ENCODE data around the gene C19orf73.

The C19orf73 gene

GRCh38 chr19:49114630-49115363 is 4.1 kb downstream of the C19orf73 start:
- DNase-seq (ENCODE audit: insufficient read length): no peak
- TF ChIP-seq TAF1 (IDR thresholded peaks at IDR 0.05; ENCODE audit: borderline replicate concordance, low read depth, low read length): no peak
- no peak for TF ChIP-seq POLR2A (IDR thresholded peaks at IDR 0.05; ENCODE audit: low read depth, low read length)
- TF ChIP-seq POLR2AphosphoS5 (IDR thresholded peaks at IDR 0.05; ENCODE audit: low read depth, low read length): no peak
- no peak for FAIRE-seq

- DNase-seq (ENCODE audit: insufficient read length) (peak; percentile 93), FAIRE-seq (peak; percentile 78)
- no peak for TF ChIP-seq POLR2A (IDR thresholded peaks at IDR 0.05; ENCODE audit: low read depth, low read length)
- TF ChIP-seq TAF1 (IDR thresholded peaks at IDR 0.05; ENCODE audit: borderline replicate concordance, low read depth, low read length): no peak
- no peak for TF ChIP-seq POLR2AphosphoS5 (IDR thresholded peaks at IDR 0.05; ENCODE audit: low read depth, low read length)
Observed at GRCh38 chr19:49113762-49114629, 4.9 kb downstream of the C19orf73 start, which contains the start of gene LIN7B. TSS of gene LIN7B (plus strand) at chr19:49114370. CDS start at chr19:49114405, 35 bp downstream.

- FAIRE-seq (no peak), DNase-seq (ENCODE audit: insufficient read length) (no peak)
- TF ChIP-seq POLR2AphosphoS5 (IDR thresholded peaks at IDR 0.05; ENCODE audit: low read depth, low read length) (no peak), POLR2A (IDR thresholded peaks at IDR 0.05; ENCODE audit: low read depth, low read length) (0 out of 2 replicates have a peak, but pooled peaks have one; percentile 24)
Observed at GRCh38 chr19:49111218-49111998, 7.5 kb downstream of the C19orf73 start.

GRCh38 chr19:49110567-49110966 is 8.4 kb downstream of the C19orf73 start:
- no peak for FAIRE-seq
- no peak for TF ChIP-seq POLR2A (IDR thresholded peaks at IDR 0.05; ENCODE audit: low read depth, low read length)
- no peak for TF ChIP-seq POLR2AphosphoS5 (IDR thresholded peaks at IDR 0.05; ENCODE audit: low read depth, low read length)
- TF ChIP-seq TAF1 (IDR thresholded peaks at IDR 0.05; ENCODE audit: borderline replicate concordance, low read depth, low read length): no peak
- DNase-seq (ENCODE audit: insufficient read length): no peak

- FAIRE-seq: no peak
- TF ChIP-seq POLR2AphosphoS5 (IDR thresholded peaks at IDR 0.05; ENCODE audit: low read depth, low read length) (no peak; the same call in 1 of the 2 replicates), TAF1 (IDR thresholded peaks at IDR 0.05; ENCODE audit: borderline replicate concordance, low read depth, low read length) (no peak), POLR2A (IDR thresholded peaks at IDR 0.05; ENCODE audit: low read depth, low read length) (no peak)
- DNase-seq (ENCODE audit: insufficient read length): no peak
Observed at GRCh38 chr19:49109569-49110233, 9.2 kb downstream of the C19orf73 start.

GRCh38 chr19:49109051-49109450 is 9.9 kb downstream of the C19orf73 start:
- no peak for FAIRE-seq
- no peak for DNase-seq (ENCODE audit: insufficient read length)
- TF ChIP-seq POLR2A (IDR thresholded peaks at IDR 0.05; ENCODE audit: low read depth, low read length): peak; percentile 51
- no peak for TF ChIP-seq POLR2AphosphoS5 (IDR thresholded peaks at IDR 0.05; ENCODE audit: low read depth, low read length)

- no peak for DNase-seq (ENCODE audit: insufficient read length)
- no peak for FAIRE-seq
- peak; percentile 59; the same call in 1 of the 2 replicates for TF ChIP-seq POLR2AphosphoS5 (IDR thresholded peaks at IDR 0.05; ENCODE audit: low read depth, low read length)
- no peak for TF ChIP-seq POLR2A (IDR thresholded peaks at IDR 0.05; ENCODE audit: low read depth, low read length)
Observed at GRCh38 chr19:49107625-49108459, 11.1 kb downstream of the C19orf73 start.

GRCh38 chr19:49106648-49107135 is 12.3 kb downstream of the C19orf73 start:
- FAIRE-seq (peak; percentile 86), DNase-seq (ENCODE audit: insufficient read length) (no peak)
- TF ChIP-seq TAF1 (IDR thresholded peaks at IDR 0.05; ENCODE audit: borderline replicate concordance, low read depth, low read length) (no peak), POLR2AphosphoS5 (IDR thresholded peaks at IDR 0.05; ENCODE audit: low read depth, low read length) (0 out of 2 replicates have a peak, but pooled peaks have one; percentile 31)

- TF ChIP-seq TAF1 (IDR thresholded peaks at IDR 0.05; ENCODE audit: borderline replicate concordance, low read depth, low read length): no peak
- TF ChIP-seq POLR2A (IDR thresholded peaks at IDR 0.05; ENCODE audit: low read depth, low read length): no peak; the same call in 1 of the 2 replicates
- no peak for TF ChIP-seq POLR2AphosphoS5 (IDR thresholded peaks at IDR 0.05; ENCODE audit: low read depth, low read length)
- FAIRE-seq (no peak), DNase-seq (ENCODE audit: insufficient read length) (no peak)
Observed at GRCh38 chr19:49104229-49104864, 14.6 kb downstream of the C19orf73 start.

Data from GM12892 (cell line).